Peyer's patch (tissue), 4 donors: ENCODE measurements around the gene GTF3A.

Experiments
- POLR2A ChIP-seq, 2 donors: fragments of 450-650 bp; IDR thresholded peaks; one replicate each; pipeline ENCODE4 v1.5.1; 2017; ENCODE audit warnings: antibody characterized with exemption in 2 of 2, mild to moderate bottlenecking in 2 of 2, moderate library complexity in 2 of 2
- TF ChIP-seq, protein P1 (sequence below), 6 experiments: fragments of 450-650 bp in 4 of 6; fragments of 200-600 bp in 2 of 6; sonication (generic) in 1 of 6; IDR thresholded peaks; one replicate each; pipeline ENCODE4 v1.5.1; 2017 to 2019; ENCODE audit warnings: antibody characterized with exemption in 6 of 6, mild to moderate bottlenecking in 3 of 6, moderate library complexity in 1 of 6

- TF ChIP-seq, protein P1, sequence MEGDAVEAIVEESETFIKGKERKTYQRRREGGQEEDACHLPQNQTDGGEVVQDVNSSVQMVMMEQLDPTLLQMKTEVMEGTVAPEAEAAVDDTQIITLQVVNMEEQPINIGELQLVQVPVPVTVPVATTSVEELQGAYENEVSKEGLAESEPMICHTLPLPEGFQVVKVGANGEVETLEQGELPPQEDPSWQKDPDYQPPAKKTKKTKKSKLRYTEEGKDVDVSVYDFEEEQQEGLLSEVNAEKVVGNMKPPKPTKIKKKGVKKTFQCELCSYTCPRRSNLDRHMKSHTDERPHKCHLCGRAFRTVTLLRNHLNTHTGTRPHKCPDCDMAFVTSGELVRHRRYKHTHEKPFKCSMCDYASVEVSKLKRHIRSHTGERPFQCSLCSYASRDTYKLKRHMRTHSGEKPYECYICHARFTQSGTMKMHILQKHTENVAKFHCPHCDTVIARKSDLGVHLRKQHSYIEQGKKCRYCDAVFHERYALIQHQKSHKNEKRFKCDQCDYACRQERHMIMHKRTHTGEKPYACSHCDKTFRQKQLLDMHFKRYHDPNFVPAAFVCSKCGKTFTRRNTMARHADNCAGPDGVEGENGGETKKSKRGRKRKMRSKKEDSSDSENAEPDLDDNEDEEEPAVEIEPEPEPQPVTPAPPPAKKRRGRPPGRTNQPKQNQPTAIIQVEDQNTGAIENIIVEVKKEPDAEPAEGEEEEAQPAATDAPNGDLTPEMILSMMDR (IDR thresholded peaks at IDR 0.05): no peak
- no peak for TF ChIP-seq POLR2A (IDR thresholded peaks at IDR 0.05)
Observed at GRCh38 chr13:27393101-27393500, 31.3 kb upstream of the GTF3A start.
